ENCODE measurements around the gene RPTOR.

Gene RPTOR

DNA sequence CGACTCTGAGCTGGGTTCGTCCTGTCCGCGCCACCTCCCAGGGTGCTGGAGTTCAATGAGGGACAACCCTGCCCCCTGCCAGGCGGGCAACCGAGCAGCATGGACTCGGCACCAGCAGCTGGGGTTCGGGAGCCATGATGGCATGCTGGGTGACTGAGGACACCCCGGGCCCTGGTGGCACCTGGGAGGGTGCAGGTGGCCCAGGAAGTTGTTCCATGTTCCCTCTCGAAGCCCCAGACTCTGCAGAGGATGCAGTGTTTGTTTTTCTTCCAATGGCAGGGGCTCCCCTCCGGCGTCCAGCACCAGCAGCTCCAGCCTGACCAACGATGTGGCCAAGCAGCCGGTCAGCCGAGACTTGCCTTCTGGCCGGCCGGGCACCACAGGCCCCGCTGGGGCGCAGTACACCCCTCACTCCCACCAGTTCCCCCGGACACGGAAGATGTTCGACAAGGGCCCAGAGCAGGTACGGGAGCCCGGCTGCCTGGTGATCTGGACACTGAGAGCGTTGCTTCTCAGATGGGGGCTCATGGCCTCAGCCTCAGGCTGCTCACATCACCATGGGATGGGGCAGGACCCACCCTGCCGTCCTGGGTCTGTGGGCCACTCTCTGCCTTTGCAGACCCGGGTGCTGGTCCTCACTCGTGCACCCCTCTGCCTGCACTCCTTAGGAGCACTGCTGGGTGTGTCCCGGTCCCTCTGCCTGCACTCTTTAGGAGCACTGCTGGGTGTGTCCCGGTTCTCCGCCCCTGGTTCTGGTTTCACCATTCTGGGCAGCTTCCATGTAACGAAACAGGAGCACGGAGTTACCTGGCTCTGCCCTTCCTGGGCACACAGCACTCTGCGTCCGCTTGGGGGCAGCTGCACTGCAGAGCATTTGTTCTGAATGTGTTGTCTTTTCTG, 378.8 kb downstream of the RPTOR start:
- no peak for DNase-seq

DNA sequence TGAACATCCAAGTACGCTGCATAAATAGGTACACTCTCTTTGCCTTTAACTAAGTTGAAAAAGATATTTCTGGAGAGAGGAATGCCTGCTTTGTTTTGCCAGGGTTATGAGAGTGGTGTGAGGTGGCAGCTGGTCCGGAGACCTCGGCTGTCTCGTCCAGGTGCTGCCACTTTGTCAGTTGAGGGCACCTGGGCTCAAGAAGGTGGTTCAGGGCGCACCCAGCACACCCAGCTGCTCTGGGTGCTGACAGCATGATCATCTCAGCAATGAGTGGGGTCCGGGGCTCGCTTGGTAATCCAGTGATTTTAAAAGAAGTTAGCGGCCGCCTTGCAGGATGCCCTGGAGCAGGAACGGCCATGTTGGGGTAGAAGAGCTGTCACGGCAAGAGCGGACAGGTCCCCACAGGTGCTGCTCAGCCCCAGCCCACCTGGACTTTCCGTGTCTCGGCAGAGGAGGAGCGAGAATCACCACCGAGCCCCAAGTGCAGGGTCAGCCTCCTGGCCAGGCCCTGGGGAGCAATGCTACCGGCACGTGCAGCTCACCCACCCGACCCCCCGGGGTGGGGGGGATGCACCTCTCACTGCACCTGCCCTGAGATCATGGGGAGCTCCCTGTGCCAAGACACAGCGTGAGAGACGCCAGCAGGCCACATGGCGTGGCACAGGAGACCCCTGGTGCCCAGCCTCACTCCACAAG, 379.6 kb downstream of the RPTOR start:
- DNase-seq, result no peak

DNA sequence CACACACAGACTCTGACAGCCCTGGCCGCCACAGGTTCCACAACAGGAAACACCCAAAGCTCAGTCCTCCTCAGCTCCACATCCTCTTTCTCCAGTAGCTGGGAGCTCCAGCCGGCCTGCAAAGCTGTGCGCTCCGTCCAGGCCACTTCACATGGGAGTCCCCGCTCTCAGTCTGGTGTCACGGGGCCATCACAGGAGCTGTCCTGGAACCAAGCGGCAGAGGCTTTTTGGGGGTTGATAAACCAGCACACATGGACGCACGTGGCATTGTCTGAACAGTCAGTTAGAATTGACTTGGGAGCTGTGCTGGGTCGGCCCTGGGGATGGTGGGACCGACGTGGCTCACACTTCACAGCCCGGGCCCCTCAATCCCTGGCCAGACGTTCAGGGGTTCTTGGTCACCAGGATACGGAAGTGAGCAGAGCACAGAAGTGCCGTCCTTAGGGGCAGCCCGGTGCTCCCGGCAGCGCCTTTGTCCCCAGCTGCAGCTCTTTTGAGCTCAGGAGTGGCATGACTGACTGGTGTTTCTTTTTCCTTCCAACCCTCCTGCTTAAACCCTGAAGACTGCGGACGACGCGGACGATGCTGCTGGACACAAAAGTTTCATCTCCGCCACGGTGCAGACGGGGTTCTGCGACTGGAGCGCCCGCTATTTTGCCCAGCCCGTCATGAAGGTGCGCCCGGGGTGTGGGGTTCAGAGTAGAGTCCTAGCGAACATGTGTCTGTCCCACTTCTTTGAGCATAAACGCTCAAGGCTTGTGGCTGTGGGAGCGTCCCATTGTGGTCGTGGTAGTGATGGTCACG, 380.4 kb downstream of the RPTOR start:
- DNase-seq, result no peak

DNA sequence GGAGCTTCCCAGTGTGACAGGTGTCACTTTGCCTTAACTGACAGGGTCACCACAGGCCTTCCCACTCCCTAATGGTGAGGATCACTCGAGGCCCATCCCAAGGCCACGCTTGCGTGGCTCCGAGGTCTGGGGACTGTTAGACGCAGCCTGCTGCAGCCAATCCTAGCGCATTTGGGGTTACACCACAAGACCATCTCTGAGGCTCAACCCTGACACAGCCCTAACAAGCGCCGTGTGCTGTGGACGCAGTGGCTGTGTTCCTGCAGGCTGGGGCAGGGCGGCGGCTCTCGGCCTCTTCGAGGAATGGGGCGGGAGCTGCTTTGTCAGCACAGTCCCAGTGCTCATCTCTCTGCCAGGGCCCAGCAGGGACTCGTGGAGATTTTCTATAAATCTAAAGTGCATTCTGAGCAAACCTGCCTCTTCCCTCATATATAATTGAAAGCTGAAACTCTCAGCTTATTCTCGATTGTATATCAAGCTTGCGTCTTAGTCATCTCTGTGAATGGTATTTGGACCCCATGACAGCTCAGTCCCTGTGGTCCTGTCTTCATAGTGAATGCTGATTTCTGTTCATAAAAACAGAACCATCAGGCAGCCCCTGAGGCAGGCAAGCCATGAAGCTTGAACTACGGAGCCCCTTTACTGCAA, 381.2 kb downstream of the RPTOR start:
- DNase-seq, result no peak

DNA sequence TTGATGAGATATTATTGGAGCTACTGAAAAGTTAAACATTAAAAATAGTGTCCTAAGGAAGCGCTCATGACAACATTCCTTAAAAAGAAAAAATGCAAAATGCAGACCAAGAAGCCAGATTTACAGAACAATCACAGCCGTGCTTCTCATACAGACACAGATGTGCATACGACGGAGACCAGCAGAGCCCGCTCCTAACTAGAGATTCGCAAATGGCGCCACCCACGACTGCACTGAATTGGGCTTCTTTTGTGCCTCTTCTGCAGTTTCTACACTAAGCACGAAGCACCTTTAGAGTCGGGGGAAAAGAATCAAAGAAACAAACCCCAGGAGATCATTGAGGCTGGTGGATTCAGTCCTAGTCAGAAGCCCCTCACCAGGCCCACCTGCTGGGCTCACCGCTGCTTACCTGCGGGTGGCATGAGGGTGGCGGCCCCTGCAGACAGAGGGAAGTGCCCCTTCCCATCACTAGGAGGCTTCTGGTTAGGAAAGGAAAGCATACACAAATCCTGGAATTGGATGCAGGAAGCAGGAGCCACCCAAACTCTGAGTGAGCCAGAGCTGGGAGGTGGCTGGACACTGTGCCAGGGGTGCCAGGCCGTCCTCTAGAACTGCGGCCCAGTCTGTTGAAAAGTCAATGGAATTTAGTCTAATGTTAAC, 382.1 kb downstream of the RPTOR start:
- no peak for DNase-seq

DNA sequence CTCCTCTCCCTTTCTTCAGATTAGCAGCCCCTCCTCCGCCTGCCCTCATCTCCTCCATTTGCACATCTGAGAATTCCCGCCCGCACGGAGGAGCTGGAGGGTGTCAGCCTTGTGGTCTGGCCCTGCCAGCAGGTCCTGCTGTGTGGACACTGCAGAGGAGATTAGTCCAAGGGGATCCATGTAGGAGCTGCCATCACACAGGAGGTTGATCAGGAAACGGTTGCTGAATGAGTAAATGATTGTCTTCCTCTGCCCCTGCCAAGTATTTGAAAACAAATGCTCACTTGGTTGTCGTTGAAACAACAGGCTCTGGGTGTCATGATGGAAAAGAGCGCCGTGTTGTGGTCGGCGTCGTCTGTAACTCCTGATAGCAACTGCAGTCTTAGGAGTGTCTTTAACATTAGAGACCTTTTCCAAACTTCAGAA, 383.2 kb downstream of the RPTOR start:
- DNase-seq, result no peak

DNA sequence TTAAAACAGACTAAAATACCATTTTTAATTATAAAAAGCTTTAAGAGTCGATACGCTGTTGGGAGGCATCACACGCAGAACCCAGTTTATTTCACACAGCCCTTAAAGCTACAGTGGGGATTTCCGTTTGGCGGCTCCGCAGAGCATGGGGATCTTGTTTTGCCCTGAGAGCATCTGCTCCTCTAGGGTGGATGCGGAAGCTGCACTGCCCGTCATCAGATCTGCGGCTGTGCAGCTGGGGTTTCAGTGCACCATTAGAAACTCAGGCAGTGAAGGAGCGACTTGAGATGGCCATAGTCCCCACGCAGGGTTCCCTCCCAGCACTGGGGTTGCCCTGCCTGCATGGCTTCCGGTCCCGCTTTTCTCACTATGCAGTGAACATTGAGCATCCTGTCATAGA, 384.8 kb downstream of the RPTOR start:
- no peak for DNase-seq

DNA sequence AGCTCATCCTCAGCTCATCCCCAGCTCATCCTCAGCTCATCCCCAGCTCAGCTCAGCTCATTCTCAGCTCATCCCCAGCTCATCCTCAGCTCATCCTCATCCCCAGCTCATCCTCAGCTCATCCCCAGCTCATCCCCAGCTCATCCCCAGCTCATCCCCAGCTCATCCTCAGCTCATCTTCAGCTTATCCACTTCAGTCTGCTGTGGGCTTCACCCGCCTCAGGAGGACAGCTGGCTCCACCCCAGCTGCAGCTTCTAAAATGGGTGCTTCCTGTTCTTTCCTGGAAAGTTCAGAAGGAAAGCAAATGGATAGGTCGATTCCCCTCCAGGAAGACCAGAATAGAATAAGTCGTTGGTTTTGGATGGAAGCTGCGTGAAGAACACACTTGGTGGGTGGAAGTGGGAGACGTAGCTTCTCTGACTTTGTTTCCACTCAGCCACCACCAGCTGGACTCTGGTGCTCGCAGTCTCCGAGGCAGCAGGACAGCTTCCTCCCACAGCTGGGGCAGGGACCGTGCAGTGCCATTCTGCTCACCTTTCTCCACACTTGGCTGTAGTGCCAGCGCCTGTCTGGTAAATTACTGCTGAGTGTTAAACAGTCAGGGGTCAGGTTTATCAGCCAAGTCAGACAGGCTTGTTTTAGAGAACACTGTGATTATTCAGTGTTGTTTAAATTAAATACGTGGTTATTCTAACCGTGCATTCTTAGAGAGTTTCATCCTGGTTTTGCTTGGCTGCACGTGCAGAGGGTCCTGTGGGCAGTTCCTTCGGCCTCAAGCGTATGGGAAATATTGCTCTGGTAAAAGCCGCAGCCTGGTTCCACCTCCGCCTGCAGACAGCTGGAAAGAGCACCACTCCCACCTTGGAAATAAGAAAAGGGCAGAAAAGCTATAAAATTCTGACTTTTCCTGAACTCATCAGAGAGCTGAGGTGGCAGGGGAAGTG, 386.0 kb downstream of the RPTOR start:
- no peak for DNase-seq

DNA sequence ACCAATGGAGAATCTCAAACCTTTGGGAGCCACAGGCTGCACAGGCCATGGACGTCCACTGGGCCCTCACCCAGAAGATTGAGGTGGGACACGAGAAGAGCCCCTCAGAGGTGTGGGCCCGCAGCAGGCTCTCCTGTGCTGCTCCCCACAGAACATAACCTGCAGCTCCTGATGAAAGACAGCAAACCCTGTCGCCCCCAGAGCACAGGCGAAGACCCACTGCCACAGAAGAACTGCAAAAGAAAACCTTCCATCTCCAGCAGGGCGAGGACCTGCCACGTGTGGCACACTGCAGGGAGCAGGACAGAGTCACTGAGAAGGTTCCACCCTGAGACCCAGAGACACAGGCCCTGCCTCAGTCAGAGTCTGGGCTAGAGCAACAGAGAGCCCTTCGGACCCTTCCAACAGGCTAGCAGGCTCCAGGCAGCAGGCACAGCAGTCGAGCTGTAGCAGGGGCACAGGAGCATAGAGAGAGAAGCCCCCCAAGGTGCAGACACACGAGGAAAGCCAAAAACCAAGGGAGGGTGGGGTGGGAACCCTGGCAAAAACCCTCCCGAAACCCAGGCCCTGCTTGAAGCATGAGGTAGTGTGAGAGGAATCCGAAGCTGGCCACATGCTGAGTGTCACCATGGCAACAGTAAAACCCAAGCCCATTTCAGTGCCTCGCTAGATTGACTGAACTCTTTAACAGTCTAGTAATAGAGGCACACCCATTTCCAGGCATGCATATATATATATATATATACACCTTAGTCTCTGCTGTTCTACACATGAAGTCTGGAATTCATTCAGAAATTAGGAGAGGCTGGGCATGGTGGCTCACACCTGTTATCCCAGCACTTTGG, 387.0 kb downstream of the RPTOR start:
- no peak for DNase-seq

DNA sequence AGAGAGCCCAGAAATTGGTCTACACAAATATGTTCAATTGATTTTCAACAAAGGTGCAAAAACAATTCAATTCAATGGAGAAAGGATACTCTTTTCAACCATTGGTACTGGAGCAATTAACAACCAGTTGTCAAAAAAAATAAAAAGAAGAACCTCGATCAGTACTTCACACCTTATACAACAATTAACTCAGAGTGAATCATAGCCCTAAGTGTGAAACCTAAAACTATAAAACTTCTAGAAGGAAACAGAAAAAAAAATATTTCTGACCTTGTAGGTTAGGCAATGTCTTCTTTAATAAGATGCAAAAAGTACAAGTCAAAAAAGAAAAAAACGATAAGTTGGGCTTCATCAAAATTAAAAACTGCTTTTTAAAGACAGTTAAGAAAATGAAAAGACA, 390.9 kb downstream of the RPTOR start:
- no peak for DNase-seq

DNA sequence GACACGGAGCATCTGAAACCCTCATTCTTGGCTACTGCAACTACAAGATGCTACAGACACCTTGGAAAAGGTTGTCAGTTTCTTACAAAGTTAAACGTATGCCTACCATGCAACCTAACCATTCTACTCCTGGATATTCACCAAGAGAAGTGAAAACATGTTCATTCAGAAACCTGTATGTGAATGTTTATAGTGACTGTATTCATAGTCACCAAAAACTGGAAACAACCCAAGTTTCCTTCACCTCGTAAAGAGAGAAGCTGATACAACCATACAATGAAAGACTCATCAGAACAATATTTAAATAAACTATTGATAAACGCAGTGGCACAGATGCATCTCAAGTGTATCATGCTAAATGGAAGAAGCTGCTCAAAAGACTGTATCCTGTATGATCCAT, 391.6 kb downstream of the RPTOR start:
- DNase-seq, result no peak

DNA sequence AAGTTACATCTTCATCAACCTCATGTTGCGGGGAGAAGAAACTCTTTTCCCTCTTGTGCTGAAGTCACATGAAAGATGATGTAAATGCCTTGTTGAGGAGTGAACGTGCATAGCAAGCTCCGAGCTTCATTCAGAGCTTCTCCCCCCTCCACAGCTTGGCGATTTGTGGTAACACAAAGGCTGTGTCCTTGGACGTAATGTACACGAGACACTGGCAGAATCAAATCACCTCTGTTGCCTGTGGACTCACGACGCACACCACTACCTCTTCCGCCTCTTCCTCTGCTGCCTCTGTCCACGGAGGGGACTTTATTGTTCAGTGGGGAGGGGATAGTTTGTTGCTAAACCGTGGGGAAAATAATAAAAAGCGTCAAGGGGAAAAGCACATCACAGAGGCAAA, 392.1 kb downstream of the RPTOR start:
- DNase-seq, result no peak

DNA sequence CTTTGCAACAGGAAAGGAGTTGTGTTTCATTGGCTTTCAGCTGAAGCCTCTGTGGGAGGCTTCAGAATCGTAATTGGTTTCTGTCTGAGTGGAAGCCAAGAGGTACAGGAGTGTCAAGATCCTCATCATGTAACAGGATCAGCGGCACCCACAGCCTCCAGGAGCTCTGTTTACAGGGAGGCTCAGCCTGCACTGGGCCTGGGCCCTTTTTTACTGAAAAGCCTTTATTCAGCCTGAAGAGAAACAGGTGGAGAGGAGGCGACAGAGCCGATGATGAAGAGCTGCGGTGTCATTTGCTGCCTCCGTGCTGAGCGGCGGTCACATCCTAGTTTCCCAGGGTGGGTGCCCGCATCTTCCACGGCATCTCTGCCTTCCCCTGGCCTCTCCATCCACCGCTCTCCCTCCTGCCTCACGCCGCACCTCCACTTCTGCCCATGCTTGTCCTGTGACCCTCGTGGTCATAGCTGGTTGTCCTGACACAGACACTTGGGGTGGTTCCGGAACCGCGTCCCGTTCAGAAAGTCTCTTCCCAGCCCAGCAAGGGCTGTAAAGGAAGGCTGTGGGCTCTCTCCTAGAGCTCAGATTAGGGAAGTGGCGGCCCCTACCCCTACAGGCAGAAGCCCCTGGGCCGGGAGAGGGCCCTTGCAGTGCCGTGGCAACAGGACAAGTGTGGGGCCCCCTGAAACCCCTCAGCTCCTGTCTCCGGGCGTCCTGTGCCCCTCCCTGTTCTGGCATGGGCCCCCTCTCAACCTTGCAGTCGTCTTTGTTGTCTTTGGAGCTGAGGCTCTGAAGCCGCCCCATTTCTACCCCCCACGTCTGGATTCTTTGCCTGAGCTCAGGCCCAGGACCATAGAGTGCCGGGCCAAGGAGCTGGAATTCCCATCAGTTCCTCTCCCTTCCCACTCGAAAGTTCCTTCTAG, 393.1 kb downstream of the RPTOR start:
- no peak for DNase-seq

DNA sequence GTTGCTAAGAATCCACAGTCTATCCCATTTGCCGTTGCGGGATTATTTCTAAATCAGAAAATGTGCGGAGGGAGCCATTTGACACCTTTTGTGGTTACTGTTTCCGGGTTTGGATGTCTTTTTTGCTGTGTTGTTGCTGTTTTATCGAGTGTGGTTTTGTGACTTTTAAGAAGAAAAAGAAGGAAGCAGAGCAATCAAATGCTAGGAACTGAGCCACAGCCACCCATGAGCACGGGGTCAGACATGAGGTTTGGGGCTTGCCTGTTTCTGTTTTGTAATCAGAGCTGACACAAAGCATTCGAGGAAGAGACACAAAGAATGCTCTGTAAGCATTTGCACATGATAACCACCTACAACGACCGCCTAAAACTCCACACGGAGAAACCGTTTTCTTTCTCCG, 393.9 kb downstream of the RPTOR start:
- no peak for DNase-seq

DNA sequence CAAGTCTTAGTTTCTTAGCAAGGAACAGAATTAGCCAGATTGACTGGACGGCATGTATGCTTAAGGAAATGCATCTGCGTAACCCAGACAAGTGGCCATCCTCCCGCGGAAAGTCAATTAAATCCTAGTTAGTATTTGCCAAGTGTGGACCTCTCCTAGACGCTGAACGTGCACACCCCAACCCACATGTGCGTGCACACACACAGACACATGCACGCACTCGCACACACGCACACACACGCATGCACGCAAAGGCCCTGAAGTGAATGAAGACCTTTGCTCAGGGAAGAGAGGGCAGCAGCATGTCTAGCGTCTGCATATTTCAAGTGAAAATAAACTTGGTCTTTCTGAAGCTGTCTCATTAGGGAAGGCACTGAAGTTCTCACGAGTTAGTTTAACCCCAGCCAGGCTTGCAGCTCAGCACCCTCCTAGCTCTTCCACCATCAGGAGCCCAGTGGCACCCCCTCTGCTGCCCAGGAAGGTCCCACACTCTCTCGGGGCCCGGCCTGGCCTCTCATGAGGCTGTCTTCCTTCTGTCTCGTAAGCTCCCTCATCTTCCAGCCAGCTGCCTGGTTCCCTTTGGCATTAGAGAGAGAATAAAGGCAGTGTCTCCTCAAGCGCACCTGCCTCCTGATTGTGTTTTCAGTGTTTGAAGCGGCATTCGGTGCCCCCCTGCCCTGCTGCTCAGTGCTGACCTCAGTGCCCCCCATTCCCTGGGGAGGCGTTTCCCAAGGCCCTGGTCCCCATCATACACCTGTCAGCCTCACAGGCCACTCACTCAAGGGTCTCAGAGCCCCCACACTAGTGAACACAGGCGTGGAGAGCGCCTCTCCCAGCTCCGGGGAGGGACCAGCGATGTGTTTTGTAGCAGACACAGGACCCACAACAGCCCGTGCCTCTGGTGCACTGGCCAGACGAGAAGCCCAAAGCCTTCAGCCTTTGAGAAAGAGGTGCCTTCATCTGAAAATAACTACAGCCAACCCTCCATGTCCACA, 394.8 kb downstream of the RPTOR start:
- no peak for DNase-seq

DNA sequence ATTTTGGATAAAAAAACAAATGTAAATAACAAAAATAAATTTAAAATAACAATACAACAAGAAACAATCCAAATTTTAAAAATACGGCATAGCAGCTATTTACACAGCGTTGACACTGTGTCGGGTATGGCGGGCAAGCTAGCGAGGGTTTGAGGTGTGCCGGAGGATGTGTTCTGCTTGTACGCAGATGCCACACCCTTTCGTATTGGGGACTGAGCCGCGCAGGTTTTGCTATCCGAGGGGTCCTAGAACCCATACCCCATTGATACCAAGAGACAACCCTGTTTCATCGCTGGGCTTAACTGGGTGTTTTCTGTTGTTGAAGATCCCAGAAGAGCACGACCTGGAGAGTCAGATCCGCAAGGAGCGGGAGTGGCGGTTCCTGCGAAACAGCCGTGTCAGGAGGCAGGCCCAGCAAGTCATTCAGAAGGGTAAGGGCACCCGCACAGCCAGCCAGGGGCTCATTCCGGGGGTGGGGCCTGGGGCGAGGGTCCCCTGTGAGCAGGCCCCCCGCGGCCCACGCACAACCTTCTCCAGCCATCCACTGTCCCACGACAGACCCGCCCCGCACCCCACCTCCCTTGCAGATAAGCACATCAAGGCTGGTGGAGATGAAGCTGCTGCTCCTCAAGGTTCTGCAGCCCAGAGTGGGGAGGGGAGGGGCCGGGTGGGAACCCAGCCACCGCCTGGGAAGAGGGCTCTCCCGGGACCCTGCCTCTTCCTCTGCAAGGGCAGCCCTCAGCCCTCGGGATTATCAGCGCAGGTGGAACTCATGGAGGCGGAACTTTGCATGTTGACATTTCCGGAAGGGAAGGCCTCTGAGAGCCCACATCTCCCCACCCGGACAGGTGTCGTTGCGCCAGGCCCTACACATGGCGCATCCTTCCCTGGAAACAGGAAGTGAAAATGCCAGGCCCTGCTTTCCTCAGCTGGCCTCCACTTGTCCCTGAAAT, 395.8 kb downstream of the RPTOR start:
- DNase-seq, result no peak

DNA sequence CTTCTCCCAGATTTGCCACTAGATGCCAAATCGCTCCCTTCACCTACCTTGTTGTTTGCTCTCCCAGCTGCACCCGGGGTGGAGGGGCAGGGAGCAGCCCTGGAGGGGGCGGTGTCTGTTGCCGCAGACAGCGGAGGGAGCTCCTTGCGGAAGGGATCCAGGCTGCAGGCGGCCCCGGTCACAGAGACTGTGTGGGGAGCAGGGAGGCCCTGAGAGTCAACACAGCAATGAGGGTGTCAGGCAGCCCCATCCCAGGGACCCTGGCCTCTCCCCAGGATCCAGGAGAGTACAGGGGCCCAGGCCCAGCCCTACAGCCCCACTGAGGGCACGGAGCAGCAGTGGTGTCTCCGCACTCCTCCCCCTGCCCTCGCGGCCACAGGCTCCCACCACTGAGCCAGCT, 396.5 kb downstream of the RPTOR start:
- no peak for DNase-seq
